GM08714 (cell line): Measurements from ENCODE around the gene ZNF367.

Experiments used
- H3K4me3 ChIP-seq: fragments of 200-500 bp; sonication (Bioruptor generic); 2 replicates; pipeline ENCODE4 v1.5.1; 2014; ENCODE audit warnings: mild to moderate bottlenecking, low read length, inconsistent platforms
- ZNF274 ChIP-seq: IDR thresholded peaks from 2 replicates; pipeline ENCODE4 v1.6.1; 2012; ENCODE audit warnings: mild to moderate bottlenecking, low read depth, low read length

The ZNF367 gene

DNA sequence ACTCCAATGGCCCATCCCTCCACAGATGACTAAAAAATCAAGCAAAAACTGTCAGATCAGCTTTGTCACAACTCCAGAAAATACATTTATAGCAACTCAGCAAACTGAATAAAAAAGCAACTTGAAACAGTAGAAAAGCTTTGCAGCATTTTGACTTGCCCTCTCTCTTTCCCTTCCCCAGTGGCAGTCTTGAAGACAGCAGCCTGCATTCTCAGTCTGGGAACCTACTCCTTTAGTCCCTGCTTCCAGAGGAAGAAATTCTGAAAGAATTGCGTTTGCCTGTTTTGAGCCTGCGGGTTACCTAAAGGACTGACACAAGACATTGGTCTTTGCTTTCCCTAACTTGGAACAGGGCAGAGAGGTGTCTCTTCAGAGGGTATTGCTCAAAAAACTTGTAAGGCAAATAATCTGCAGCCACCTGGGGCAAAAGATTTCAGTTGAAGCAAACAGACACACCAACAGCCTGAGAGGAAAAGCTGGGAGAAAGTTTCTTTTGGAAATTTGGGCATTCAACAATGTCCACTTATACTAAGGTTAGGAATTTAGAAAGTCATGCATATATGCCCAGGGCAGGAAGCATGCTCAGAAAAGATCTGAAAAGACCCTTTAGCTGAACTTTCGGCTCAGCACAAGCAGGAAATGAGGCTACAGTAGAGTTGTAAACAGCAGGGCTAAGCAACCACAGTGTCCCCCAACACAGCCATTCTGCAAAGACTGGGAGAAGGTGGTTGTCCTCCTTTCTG is 19.4 kb downstream of the ZNF367 start:
- peak overlapping the region; percentile 21; the same call in 1 of the 2 replicates for H3K4me3 ChIP-seq

GRCh38 chr9:96395964-96396363 is 22.2 kb downstream of the ZNF367 start:
- TF ChIP-seq ZNF274: no peak
- no peak overlapping the region for H3K4me3 ChIP-seq

More for the DNA sequence above, 19.4 kb downstream of the ZNF367 start:
- TF ChIP-seq ZNF274: no peak

DNA sequence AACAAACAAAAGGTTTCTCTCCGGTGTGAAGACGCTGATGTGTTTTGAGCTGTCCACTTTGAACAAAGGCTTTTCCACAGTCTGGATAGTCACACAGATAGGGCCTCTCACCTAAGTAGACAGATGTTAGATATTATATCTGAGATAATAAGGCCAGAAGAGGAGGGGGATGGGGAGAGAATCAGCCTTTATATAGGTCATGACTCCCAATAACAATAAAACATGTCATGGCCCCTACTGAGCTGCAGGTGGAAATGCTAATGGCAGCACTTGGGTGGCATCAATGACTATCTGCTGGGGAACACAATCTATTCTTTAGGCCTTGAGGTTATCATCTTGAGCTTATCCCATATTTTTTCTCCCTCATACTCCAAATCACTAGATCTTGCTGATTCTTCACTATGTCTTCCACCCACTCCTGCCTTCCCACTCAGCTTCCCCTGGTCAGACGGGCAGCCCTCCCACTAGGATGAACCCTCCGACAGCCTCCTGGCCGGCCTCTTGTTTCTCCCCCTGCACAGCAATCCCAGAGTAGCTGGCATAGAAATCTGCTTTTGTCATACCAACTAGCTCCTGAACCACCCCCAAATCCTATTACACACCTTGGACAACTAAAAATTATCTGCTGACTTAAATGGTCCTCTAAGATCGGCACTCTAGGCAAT is 23.2 kb downstream of the ZNF367 start:
- TF ChIP-seq ZNF274: no peak
- H3K4me3 ChIP-seq: no peak overlapping the region

- no peak overlapping the region for H3K4me3 ChIP-seq
- TF ChIP-seq ZNF274: no peak
Observed at GRCh38 chr9:96392263-96392662, 25.9 kb downstream of the ZNF367 start.

GRCh38 chr9:96391021-96391765 is 27.0 kb downstream of the ZNF367 start:
- H3K4me3 ChIP-seq: no peak overlapping the region
- TF ChIP-seq ZNF274: no peak

DNA sequence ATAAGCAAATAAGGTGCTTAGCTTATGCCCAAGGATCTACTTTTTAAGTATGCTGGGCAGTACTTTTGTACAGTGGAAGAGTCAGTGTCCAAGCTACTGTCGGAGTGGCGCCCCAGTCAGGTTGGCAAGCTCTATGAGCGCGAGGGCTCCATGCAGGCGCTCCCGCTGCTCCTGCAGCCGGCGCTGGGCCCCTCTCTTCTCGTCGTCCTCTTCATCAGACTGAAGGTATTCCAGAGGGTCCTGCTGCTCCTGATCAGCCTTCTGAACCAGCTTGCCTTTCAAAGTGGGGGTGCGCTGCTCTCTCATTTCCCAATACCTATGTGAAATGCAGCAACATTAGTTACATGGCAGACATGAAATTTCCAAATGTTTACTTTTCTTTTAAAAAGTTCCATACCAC is 30.0 kb downstream of the ZNF367 start:
- TF ChIP-seq ZNF274: no peak
- H3K4me3 ChIP-seq: no peak overlapping the region

- H3K4me3 ChIP-seq: no peak overlapping the region
- TF ChIP-seq ZNF274: no peak
Observed at GRCh38 chr9:96386157-96386556, 32.0 kb downstream of the ZNF367 start.

DNA sequence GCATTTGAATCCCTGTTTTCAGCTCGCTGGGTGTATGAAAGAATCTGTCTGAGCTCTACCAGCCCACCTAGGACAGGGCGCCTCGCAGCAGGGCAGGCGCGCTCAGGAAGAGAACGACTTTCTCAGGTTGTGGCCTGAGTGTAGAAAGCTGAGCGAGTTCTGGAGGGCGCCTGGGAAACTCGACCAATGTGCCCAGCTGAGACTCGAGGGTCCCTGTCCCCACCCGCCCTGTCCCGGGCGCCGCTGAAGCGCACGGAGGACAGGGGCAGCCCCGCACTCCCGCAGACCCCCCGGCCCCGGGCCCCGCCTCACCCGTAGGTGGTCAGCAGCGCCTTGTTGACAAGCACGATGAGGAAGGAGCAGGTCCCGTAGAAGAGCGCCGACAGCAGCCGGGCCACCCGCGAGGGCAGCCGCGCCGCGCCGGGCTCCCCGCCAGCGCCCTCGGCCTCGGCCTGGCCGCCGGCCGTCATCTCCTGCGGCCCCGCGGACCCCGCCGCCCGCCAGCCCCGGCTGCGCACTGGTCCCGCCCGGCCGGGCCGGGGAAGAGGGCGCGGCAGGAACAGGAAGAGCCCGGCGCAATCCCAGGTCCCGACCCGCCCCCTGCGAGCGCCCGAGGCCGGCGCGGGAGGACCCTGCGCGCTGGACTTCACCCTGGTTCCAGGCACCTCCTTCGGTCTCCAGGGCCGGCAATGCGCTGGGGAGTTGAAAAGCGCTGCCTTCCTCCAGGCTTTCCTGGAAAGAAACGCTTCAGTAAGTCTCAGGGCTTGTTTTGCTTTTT is 34.8 kb downstream of the ZNF367 start, which contains the start of gene SLC35D2:
SLC35D2 (minus strand) TSS at position 547 of the 778 bp plus-strand sequence; CDS start at position 470, 77 bp downstream.
- H3K4me3 ChIP-seq: peak within 1 kb of the TSS; percentile 64
- TF ChIP-seq ZNF274: no peak

DNA sequence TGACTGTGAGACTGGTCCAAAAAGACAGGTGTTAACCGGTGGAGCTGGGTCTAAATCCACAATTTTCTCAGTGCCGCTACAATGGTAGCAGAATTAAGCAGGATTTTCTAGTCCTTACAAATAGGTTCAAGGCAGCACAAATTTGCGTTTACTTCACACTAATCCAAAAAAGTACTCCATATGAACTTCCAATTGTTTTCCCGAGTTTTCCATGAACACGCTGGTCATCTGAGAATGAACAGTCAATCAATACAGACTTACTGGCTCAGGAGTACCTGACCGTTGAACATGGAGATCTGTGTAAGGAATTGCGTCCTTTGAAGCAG is 35.4 kb downstream of the ZNF367 start:
- no peak for TF ChIP-seq ZNF274
- H3K4me3 ChIP-seq: peak overlapping the region; percentile 64; the same call in 1 of the 2 replicates

DNA sequence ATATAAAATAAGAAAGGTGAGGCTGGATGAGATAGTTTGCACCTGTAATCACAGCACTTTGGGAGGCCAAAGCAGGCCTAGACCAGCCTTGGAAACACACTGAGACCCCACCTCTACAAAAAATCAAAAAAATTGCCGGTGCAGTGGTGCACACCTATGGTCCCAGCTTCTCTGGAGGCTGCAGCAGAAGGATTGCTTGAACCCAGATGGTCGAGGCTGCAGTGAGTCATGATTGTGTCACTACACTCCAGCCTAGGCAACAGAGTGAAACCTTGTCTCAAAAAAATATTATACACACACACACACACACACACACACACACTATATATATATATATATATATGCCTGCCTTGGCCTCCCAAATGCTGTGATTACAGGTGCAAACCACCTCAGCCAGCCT is 36.0 kb downstream of the ZNF367 start:
- no peak for TF ChIP-seq ZNF274
- no peak overlapping the region for H3K4me3 ChIP-seq

GRCh38 chr9:96381696-96382095 is 36.5 kb downstream of the ZNF367 start:
- TF ChIP-seq ZNF274: no peak
- no peak overlapping the region for H3K4me3 ChIP-seq

DNA sequence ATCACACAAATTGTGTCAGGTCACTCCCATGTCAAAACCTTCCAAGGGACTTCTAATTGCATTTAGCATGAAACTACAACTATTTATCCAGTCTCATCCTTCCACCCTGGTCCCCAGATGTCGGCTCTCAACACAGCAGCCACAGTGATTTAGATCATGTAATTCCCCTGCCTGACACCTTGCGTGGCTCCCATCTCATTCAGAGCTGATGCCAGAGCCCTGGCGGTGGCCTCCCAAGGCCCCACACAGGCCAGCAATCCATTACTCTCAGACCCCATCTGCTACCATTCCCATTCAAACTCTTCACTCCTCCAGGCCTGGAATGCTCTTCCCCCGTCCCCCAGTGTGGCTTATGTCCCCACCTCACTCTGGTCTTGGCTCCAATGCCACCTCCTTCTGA is 37.0 kb downstream of the ZNF367 start:
- no peak overlapping the region for H3K4me3 ChIP-seq
- no peak for TF ChIP-seq ZNF274

- no peak for TF ChIP-seq ZNF274
- H3K4me3 ChIP-seq: no peak overlapping the region
Observed at GRCh38 chr9:96379461-96379860, 38.7 kb downstream of the ZNF367 start.

DNA sequence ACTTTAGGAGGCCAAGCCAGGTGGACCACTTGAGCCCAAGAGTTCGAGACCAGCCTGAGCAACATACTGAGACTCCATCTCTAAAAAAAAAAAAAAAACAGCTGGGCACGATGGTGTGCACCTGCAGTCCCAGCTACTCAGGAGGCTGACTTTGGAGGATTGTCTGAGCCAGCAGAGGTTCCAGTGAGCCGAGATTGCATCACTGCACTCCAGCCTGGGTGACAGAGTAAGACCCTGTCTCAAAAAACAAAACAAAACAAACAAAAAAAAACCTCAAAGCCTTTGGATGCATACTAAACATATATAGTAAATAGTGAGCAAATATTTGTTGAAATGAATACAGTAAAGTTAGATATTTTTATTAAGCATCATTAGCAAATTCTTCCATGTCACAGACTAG is 40.0 kb downstream of the ZNF367 start:
- no peak for TF ChIP-seq ZNF274
- H3K4me3 ChIP-seq: no peak overlapping the region
